DOHH2 (cell line): Measurements from ENCODE around the gene RPS8.

ENCODE experiments used
- EZH2phosphoT487 ChIP-seq: fragments of 200-600 bp; sonication (generic); IDR thresholded peaks from 2 replicates; pipeline ENCODE4 v1.6.1; 2017; ENCODE audit warnings: borderline replicate concordance, mild to moderate bottlenecking, antibody characterized with exemption, low read length, moderate library complexity, mixed read lengths
- TF ChIP-seq, protein P1 (sequence below): fragments of 200-600 bp; sonication (generic); IDR thresholded peaks from one replicate; pipeline ENCODE4 v1.5.1; 2014; ENCODE audit warnings: antibody characterized with exemption, mild to moderate bottlenecking, low read depth, low read length; ENCODE audit not compliant: poor library complexity, severe bottlenecking

- TF ChIP-seq, protein P1, sequence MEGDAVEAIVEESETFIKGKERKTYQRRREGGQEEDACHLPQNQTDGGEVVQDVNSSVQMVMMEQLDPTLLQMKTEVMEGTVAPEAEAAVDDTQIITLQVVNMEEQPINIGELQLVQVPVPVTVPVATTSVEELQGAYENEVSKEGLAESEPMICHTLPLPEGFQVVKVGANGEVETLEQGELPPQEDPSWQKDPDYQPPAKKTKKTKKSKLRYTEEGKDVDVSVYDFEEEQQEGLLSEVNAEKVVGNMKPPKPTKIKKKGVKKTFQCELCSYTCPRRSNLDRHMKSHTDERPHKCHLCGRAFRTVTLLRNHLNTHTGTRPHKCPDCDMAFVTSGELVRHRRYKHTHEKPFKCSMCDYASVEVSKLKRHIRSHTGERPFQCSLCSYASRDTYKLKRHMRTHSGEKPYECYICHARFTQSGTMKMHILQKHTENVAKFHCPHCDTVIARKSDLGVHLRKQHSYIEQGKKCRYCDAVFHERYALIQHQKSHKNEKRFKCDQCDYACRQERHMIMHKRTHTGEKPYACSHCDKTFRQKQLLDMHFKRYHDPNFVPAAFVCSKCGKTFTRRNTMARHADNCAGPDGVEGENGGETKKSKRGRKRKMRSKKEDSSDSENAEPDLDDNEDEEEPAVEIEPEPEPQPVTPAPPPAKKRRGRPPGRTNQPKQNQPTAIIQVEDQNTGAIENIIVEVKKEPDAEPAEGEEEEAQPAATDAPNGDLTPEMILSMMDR = no peak
- TF ChIP-seq EZH2phosphoT487 = no peak
These were observed at the start of gene RPS8 for GRCh38 chr1:44775078-44775929.
